COR-L47 (cell line): ENCODE measurements around the gene LSM12.
"Not testable (repeated sequence)": the region's sequence is repeated elsewhere in the genome, so short reads cannot be mapped to it uniquely, and the experiment has no call there.

ENCODE experiments used
- DNase-seq: peaks from one replicate; lab custom pipeline; 2025; lab: John Stamatoyannopoulos, UW

The LSM12 gene

DNA sequence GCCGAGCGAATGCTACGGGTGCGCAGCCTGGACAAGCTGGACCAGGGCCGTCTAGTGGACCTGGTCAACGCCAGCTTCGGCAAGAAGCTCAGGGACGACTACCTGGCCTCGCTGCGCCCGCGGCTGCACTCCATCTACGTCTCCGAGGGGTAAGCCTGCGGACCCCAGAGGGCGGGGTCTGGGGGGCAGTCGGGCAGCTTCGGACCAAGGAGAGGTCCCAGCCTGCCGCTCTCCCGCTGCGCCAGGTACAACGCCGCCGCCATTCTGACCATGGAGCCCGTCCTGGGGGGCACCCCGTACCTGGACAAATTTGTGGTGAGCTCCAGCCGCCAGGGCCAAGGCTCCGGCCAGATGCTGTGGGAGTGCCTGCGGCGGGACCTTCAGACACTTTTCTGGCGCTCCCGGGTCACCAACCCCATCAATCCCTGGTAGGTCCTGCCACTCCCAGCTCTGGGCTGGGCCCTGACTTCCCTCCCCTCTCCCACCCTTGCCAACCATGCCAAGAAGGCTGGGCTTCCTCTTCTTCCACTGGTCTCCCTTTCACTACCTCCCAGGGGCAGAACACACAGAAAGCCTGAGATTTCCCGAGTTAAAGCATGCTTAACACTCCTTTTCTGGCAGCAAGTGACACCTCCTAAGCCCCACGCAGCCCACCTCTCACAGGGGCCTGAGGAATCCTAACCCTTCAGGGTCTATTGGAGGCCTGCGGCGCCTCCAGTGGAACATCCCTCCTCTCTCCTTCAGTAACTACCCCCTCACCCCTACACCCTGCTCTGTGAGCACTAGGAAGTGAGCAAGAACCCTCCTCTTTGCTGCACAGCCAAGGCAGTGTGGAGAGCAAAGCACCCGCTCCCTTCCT, 58.9 kb downstream of the LSM12 start:
- no peak for DNase-seq

DNA sequence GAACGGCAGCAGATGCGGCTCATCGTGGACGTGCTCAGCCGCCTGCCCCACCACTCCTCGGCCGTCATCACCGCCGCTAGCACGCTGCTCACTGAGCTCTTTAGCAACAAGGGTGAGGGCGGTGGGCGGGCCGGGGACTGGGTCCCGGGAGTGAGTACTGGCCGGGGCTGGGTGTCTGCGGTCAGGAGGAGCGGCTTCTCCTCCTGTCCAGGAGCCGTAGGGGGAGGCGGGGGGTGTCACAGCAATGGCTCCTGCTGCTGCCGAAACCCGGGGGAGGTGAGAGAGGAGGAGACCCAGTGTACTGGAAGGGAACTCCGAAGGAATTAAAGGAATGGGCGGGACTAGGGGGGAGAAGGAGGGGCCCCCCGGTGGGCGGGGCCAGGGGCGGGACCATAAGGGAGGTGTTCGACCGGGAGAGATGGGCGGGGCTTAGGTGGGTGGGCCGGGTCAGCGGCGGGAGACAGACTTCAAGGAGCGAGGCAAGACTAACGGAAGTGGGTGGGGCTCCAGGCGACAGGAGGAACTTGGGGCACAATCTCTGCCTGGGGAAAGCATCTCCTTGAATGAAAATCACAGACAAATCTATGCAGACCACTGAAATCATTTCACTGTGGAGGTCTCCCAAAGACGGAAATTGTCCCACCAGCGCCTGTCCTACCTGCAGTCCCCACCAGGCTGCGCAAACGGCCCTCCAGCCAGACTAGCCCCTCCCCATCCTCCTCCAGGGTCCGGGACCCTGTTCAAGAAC, 59.7 kb downstream of the LSM12 start:
- peak; percentile 90 for DNase-seq

DNA sequence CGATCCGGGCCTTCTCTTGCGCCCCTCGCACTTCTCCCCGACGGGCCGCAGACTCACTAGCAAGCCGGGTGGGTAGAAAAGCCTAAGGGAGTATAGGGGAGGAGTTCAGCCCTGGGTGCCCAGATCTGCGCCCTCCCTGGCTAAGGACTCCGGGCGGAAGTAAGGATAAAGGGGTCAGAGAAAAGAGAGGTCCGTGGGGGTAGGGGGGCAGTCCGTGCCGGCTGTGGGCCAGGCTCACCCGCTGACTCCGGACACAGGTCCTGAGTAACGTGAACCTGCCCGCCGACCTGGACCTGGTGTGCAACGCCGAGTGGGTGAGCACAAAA, 60.2 kb downstream of the LSM12 start:
- DNase-seq: no peak

DNA sequence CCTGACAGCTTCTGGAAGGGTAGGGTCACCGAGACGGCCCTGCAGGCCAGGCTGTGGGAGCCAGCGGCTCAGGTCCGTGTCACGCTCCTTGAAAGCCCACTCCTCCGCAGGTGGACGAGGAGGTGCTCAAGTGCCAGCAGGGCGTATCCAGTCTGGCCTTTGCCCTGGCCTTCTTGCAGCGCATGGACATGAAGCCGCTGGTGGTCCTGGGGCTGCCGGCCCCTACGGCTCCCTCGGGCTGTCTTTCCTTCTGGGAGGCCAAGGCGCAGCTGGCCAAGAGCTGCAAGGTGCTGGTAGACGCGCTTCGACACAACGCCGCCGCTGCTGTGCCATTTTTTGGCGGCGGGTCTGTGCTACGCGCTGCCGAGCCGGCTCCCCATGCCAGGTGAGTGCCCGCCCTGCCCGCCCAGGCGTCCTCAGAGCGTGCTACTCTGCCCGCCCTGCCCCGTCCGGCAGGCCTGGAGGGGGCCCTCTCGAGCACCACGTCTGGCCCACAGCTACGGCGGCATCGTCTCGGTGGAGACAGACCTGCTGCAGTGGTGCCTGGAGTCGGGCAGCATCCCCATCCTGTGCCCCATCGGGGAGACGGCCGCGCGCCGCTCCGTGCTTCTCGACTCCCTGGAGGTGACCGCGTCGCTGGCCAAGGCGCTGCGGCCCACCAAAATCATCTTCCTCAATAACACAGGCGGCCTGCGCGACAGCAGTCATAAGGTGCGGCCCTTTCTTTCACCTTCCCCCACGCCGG, 60.8 kb downstream of the LSM12 start:
- DNase-seq: no peak

DNA sequence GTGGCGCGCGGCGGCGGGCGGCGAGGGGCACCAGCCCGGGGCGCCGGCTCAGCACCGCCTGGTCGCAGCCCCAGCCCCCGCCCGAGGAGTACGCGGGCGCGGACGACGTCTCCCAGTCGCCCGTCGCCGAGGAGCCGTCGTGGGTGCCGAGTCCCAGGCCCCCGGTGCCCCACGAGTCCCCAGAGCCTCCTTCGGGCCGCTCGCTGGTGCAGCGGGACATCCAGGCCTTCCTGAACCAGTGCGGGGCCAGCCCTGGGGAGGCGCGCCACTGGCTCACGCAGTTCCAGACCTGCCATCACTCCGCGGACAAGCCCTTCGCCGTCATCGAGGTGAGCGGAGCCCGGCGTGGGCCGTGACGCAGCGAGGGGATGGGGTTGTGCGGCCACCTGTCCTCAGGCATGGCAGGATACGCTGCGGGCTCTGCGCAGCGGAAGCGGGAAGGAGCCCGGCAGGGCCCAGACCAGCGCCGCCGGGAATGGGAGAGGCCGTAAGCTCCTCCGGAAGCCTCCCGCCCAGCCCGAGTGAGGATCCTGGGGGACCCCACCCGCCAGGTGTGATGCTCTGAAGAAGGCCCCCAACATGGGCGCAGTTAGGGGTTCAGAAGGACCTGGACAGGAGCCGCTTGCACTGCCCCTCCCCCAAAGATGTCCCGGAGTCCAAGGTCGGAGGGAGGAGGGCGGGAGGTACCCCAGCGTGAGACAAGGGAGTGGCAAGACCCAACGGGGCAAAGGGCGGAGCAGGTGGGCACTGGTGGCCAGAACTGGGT, 61.5 kb downstream of the LSM12 start:
- peak; percentile 32 for DNase-seq

DNA sequence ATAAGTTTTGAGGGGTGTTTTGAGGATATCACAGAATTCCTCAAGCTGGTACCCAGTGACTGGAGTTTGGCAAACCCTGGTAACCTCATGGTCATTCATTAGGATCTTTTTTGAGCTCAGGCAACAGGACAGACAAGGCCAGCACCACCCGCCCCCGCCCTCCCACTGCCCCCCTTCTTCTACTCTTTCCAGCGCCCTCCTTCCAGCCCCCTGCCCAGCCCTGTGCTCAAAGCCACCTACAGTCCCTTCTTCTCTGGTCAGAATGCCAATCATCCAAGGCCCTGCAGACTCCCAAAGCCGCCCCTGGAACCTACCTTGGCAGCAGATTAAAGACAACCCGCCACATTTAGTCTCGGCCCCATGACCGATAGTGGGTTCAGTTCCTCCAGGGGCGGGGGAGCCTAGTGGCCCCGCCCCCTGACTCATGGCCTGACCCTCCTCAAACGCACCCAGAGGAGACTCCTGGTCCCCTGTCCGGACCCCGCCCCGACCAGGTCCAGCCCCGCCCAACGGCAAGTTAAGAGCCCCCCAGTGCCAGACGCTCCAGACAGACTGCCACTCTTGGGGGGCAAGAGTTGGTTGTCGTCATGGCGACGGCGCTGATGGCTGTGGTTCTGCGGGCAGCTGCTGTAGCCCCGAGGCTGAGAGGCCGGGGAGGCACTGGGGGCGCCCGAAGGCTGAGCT, 62.3 kb downstream of the LSM12 start, which contains the start of gene NAGS:
TSS of gene NAGS (plus strand) at position 546 of the 684 bp plus-strand sequence. CDS start at position 588, 42 bp downstream.
- no peak for DNase-seq

DNA sequence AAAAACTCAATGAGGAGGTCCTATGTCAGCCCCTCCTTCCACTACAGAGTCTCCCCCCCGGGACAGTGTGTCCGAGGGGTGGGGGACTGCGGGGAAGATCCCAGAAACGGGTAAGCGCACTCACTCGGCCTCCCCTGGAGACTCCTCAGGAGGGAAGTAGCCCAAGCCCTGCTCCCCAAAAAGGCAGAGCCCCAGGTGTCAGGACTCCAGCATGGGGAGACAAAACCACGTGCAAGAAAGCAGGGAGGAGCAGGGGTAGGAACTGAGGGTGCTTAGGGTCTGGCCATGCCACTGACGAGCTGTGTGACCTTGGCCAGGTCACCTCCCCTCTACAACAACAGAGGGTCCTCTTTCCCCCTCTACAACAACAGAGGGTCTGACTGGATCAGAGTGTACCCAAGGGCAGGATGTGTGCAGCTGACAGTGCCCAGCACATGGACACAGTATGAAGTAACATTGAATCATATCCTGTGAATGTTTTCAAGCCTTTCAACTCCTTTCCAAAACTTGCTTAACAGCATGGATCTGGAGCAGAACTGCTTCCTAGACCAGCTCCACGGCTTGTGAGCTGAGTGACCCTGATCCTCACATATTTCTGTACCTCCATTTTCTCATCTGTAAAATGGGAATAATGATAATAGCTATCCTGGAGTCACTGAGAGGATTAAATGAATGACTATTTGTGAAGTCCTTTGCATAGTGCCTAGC, 64.2 kb downstream of the LSM12 start:
- DNase-seq: no peak

DNA sequence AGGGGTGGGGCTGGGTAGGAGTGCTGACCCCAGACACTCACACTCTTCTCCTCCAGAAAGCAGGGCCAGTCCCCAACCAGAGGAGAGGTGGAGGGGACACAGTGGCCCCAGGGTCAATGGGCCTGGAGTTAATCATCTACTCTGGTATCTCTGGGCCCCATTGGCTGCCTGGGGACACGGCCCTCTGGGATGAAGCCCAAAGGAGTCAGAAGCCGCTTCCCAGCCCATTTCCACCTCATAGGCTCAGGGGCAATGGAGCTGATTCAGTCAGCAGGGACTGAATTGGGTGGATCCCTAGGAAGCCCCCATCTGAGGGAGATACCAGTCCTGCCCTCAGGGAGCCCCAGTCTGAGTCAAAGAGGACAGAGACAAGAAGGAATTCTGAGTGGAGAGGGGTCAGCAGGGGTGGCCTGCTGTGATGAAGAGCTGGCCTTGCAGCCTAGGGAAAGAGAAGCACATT, 65.0 kb downstream of the LSM12 start:
- no peak for DNase-seq

DNA sequence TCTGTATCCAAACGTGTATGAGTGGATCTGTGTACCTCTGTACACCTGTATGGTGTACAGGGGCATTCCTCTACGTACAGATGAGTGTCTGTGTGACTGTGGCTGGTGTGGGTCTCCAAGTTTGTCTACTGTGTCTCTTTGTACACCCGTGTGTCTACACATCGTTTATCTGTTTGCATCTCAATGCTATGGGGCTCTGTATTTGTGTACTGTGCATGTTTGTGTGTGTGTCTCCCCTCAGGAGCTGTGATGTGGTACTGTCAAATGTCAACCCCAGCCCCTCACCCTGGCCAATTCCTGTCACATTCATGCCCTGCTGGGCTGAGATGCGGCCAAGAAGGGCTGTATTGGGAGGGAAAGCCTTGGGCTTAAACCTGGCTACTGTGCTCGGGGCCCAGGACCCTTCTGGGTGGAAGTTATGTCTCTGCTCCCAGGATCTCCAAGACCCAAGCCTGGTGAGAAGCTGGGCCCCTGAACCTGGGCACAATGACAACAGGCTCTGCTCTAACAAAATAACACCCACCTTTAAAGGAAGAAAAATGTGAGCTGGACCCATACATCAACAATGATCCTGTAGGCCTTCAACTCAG, 65.5 kb downstream of the LSM12 start:
- no peak for DNase-seq

DNA sequence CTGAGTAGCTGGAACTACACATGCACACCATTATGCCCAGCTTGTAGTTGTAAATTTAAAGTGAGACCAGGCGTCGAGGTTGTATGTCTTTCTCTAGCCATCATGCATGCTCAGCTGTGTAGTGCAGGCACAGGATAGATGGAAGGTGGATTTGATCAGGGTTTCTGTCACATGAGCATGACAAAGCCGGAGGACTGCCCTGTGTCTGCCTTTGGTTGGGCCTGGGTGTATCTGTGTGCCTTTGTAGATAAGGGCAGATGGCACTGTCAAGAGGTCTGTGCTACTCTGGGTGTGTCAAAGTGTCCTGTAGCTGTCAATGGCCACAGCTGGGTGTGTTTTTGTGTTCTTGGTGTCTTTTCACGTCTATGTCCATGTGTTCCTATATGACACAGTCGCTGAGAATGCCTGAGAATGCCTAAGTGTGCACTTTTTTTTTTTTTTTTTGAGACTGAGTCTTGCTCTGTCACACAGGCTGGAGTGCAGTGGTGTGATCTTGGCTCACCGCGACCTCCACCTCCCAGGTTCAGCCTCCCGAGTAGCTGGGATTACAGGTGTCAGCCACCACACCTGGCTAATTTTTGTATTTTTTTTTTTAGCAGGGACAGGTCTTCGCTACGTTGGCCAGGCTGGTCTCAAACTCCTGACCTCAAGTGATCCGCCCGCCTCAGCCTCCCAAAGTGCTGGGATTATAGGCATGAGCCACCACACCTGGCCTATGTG, 66.2 kb downstream of the LSM12 start:
- DNase-seq: no peak

DNA sequence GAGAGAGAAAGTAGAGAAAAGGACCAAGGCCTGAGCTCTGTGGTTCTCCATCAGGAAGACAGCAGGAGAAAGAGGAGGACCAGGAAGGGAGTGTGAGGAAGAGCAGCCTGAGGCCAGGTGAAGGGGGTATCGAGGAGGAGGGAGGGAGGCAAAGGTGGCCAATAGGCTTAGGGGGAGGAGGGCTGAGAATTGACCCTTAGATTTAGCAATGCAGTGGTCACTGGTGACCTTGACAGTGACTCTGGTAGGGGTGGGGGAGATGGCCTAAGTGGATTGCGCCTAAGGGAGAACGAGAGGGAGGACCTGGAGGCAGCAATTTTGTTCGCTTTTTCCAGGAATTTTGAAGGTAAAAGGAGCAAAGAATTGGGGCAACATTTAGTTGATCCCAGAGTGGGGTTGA, 67.4 kb downstream of the LSM12 start:
- no peak for DNase-seq

DNA sequence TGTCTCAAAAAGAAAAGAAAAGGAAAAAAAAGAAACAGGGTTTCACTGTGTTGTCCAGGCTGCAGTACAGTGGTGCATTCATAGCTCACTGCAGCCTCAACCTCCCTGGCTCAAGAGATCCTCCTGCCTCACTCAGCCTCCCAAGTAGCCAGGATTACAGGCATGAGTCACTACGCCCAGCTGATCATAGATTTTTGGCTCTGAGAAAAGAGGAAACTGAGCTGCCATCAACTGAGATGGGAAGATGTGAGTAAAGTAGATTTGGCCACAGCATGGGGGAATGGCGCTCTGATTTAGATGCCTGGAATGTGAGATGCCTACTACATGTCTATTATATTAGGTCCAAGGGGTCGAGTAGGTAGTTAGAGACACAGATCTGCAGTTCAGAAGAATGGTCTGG, 67.9 kb downstream of the LSM12 start:
- DNase-seq: no peak

DNA sequence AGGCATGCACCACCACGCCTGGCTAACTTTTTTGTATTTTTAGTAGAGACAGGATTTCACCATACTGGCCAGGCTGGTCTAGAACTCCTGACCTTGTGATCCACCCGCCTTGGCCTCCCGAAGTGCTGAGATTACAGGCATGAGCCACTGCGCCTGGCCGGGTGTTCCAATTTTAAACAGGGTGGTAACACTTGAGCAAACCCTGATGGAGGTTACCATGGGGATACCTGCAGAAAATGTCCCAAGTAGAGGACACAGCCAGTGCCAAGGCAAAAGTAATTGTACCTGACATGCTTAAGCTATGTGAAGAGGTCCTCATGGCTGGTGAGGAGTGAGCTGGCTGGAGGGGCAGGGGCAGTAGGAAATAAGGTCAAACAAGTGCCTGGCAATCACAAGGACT, 69.3 kb downstream of the LSM12 start:
- not testable (repeated sequence) for DNase-seq

DNA sequence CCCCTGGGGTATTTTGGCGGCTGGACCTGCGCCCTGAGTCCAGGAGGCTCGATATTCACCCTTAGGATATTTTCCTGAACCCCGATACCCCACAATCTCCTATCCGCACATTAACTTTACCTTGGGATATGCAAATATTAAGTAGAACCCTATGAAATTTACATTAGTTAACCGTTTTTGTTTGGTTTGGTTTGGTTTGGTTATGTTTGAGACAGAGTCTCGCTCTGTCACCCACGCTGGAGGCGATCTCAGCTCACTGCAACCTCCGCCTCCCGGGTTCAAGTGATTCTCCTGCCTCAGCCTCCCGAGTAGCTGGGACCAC, 71.4 kb downstream of the LSM12 start:
- no peak for DNase-seq

DNA sequence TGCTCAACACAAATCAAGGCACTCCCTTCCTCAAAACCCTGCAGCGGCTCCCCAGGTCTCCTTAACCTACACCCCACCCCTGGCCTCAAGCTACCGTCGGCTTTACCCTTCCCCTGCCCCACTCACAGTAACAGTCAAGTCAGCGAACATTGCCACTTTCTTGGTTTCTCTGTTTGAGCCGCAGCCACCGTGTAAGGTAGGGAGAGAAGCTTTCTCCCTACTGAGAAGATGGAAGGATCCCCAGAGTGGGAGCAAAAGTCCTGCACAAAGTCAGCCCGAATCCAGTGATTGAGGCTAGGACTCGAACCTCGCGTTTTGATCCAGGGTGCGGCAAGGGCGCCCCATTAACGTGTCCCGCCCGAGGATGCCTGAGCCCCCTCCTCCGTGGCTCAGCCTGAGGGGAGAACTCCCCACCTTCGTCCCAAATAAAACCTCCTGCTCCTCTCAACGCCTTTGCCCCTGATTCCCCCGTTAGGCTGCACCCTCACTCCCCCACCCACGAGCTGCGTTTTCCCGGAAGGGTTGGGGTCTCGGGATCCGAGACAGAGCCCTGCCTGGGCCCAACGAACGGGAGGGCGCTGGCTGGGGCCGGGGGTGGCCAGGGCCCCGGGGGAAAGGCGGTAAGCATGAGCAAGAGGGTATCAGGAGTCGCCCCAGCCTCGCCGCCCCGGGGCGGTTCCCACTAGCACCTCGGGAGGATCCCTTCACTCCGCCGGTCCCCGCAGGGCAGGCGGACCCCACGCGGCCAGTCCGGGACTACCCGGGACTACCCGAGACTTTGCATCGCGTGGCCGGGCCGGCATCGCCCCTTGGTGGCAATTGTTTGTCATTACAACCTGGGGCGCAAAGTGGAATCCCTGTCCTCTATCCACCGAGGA, 72.0 kb downstream of the LSM12 start:
- peak; percentile 65 for DNase-seq

DNA sequence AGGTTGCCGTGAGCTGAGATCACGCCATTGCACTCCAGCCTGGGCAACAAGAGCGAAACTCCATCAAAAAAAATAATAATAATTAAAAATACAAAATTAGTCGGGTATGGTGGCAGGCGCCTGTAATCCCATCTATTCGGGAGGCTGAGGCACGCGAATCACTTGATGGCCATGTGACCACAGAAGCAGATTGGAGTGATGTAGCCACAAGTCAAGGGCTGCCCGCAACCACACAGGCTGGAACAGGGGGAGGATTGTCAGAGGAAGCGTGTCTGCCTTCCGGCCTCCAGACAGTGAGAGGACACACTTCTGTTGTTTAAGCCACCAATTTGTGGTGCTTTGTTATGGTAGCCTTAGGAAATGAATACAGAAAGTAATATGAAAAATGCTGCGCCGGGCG, 73.8 kb downstream of the LSM12 start:
- no peak for DNase-seq

DNA sequence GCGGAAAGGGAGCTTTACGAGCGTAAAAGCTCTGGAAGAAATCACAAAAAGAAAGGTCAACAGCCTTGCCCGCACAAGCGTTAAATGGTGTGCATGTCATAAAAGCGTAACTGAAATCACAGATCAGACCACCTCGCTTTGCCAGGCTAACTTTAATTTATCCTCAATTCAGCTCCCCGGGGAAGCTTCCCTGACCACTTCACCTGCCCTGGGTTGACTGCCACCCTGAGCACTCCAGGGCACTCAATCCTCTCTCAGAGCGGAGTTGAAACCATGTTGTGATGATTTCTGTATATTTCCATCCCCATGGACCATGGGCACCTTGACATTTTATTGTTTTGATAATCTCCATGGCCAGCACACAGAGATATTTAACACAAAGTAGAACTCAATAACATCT, 78.2 kb downstream of the LSM12 start:
- no peak for DNase-seq

DNA sequence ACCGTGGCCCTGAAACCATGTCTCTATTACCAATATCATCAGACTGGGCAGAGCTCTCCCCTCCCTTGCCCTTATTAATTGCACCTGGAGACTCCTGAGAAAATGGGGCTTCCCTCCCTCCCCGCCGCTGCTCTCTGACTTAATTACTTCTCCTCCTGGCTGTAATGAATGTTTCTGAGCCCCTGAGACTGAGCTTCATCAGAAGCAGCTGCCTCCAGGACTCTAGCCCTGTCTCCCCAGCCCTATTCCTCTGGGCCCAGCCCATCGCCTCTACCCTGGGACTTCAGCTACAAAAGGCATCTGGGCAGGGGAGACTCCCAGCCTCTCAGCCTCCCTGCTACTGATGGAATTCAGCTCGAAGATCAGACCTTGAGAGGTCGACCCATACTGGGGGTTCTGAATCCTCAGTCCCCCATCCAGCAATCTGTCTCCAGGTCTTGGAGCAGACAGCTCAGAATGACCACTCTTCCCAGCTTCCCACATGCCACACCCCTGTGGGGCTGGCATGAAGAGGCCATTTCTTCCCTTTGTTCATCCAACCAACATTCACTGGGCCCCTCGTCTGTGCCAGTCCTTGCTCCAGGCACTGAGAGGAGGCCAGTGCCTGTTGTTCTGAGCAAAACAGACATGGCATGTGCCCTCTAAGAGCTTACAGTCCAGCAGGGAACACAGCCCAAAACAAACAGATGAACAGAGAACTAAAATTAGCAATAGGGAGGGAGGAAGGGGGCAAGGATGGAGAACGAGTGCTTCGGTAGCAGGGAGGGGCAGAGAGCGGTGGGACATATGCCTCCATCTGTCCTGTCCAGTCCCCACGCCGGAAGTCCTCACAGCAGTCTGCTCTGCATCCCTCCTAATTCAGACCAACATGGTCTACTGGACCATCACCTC, 79.1 kb downstream of the LSM12 start:
- DNase-seq: no peak
